ENCODE results near the gene TLE5.
"Not testable (repeated sequence)": the region's sequence is repeated elsewhere in the genome, so short reads cannot be mapped to it uniquely, and the experiment has no call there.

The TLE5 gene

DNA sequence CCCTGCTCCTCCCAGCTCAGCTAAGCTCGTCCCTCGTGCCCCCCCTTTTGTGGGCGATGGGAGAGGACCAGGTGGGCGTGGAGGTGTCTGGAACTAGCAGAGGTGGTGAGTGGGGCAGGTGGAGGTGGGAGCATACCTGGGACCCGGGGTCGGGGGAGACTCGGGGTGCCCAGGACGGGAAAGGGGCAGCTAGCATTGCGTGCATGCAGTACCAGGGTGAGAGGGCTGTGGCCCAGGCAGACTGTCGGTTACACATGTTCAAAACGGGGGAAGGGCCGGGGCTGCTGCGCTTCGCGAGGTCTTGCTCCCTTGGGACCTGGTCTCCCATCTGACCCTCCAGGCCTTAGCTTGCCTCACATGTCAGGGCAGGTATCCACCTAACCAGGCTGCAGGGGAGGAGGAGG, 9.1 kb downstream of the TLE5 start:
- no peak overlapping the region for H3K4me3 Mint-ChIP-seq
- no peak for TF ChIP-seq CTCF (IDR thresholded peaks at IDR 0.05)
- peaks cover 4% of the 10 kb centered on the region for H3K9me3 Mint-ChIP-seq
- H3K27me3 Mint-ChIP-seq (ENCODE audit: low read depth, poor library complexity) = peaks cover 83% of the 10 kb centered on the region
- no peak for DNase-seq
- H3K4me1 Mint-ChIP-seq = peaks cover 35% of the 10 kb centered on the region
- peaks cover 16% of the 10 kb centered on the region for H3K36me3 Mint-ChIP-seq (ENCODE audit: low read depth)
- H3K27ac Mint-ChIP-seq = no peak overlapping the region

DNA sequence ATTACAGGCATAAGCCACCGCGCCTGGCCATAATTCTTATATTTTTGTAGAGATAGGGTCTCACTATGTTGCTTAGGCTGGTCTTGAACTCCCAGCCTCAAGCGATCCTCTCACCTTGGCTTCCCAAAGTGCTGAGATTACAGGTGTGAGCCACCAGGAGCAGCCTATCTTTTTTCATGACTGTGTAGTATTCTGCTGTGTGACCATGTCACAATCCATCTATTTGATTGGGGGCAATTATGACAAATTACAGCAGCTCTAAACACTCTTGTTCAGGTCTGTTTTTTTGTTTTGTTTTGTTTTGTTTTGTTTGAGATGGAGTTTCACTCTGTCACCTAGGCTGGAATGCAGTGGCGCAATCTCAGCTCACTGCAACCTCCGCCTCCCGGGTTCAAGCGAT, 12.3 kb downstream of the TLE5 start:
- not testable (repeated sequence) for DNase-seq; H3K36me3 Mint-ChIP-seq (ENCODE audit: low read depth); H3K9me3 Mint-ChIP-seq; H3K27ac Mint-ChIP-seq; H3K4me3 Mint-ChIP-seq
- Mint-ChIP-seq H3K4me1 (peaks cover 24% of the 10 kb centered on the region), H3K27me3 (ENCODE audit: low read depth, poor library complexity) (peaks cover 78% of the 10 kb centered on the region)

DNA sequence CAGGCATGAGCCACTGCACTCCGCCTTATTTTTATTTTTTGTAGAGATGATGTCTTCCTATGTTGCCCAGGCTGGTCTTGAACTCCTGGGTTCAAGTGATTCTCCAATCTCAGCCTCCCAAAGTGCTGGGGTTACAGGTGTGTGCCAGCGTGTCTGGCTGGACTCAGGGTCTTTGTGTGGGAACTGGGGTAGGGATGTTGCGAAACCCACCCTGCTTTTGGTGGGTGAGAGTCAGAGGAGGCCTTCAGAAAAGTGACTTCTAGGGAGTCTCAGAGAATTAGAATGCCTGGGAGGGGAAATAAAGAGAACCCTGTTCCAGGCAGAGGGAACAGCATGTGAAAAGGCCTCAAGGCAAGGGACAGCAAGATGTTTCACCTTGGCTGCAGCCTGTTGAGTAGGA, 13.2 kb downstream of the TLE5 start:
- Mint-ChIP-seq H3K27ac (peak overlapping the region; percentile 51), H3K4me1 (peaks cover 17% of the 10 kb centered on the region), H3K27me3 (ENCODE audit: low read depth, poor library complexity) (peaks cover 78% of the 10 kb centered on the region), H3K9me3 (peaks cover 4% of the 10 kb centered on the region), H3K36me3 (ENCODE audit: low read depth) (no peaks in the 10 kb centered on the region), H3K4me3 (peak overlapping the region; percentile 28)
- no peak for DNase-seq
- no peak for TF ChIP-seq CTCF (IDR thresholded peaks at IDR 0.05)

- Mint-ChIP-seq H3K27ac (no peak overlapping the region), H3K4me1 (peaks cover 11% of the 10 kb centered on the region), H3K27me3 (ENCODE audit: low read depth, poor library complexity) (peaks cover 85% of the 10 kb centered on the region), H3K4me3 (no peak overlapping the region), H3K36me3 (ENCODE audit: low read depth) (no peaks in the 10 kb centered on the region), H3K9me3 (peaks cover 4% of the 10 kb centered on the region)
- no peak for TF ChIP-seq CTCF (IDR thresholded peaks at IDR 0.05)
- no peak for DNase-seq
Measured at GRCh38 chr19:3048190-3048533, 14.1 kb downstream of the TLE5 start.

GRCh38 chr19:3047496-3048189, 14.7 kb downstream of the TLE5 start:
- no peak for TF ChIP-seq CTCF (IDR thresholded peaks at IDR 0.05)
- DNase-seq = peak; percentile 82
- H3K36me3 Mint-ChIP-seq (ENCODE audit: low read depth) = no peaks in the 10 kb centered on the region
- peak overlapping the region; percentile 16 for H3K27ac Mint-ChIP-seq
- peaks cover 4% of the 10 kb centered on the region for H3K9me3 Mint-ChIP-seq
- H3K4me3 Mint-ChIP-seq = peak overlapping the region; percentile 71
- peaks cover 85% of the 10 kb centered on the region for H3K27me3 Mint-ChIP-seq (ENCODE audit: low read depth, poor library complexity)
- peaks cover 13% of the 10 kb centered on the region for H3K4me1 Mint-ChIP-seq

DNA sequence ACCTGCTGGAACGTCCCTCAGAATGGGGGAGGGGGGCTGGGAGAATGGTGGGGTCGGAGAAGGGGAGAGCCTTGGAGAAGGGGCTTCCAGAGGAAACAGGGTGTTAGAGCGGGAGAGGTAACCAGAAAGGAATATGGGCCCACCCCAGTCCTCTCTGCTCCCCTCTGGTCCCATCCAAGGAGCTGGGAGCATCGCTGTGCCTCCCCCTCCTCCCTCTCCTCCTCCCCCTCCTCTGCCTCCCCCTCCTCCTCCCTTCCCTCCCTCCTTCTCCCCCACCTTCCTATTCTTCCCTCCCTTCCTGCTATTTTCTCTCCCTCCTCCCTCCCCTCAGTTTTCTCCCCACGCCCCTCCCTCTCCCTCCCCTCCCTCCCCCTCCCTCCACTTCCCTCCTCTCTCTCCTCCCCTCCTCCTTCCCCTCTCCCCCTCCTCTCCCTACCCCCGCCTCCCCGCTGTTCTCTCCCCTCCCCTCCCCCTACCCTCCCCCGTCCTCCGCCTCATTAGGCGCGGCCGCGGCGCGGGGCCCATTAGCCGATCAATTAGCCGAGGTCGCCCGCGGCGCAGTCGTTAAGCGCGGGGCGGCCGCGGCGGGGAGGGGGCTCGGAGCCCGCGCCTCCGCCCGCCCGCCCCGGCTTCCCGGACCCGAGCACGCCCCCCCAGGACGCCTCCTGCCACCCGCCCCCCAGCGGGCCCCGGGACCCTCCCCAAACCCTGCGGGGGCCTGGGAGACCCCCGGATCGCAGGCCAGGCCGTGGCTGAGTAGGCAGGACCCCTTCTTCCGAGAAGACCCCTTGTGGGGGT, 15.4 kb downstream of the TLE5 start:
- H3K36me3 Mint-ChIP-seq (ENCODE audit: low read depth) = no peaks in the 10 kb centered on the region
- no peak overlapping the region for H3K4me3 Mint-ChIP-seq
- H3K9me3 Mint-ChIP-seq = peaks cover 4% of the 10 kb centered on the region
- H3K27ac Mint-ChIP-seq = no peak overlapping the region
- TF ChIP-seq CTCF (IDR thresholded peaks at IDR 0.05) = no peak
- peak; percentile 62 for DNase-seq
- peaks cover 18% of the 10 kb centered on the region for H3K4me1 Mint-ChIP-seq
- peaks cover 83% of the 10 kb centered on the region for H3K27me3 Mint-ChIP-seq (ENCODE audit: low read depth, poor library complexity)

Data from nephron progenitor cell (in vitro differentiated cells).